GM21390 (cell line): ENCODE measurements around the gene PACSIN2.

ENCODE experiments used
- ATAC-seq: cut with Tn5 transposase; IDR thresholded peaks from one replicate; pipeline ENCODE4 v1.9.1; 2021; ENCODE audit not compliant: unreplicated experiment

Gene PACSIN2

DNA sequence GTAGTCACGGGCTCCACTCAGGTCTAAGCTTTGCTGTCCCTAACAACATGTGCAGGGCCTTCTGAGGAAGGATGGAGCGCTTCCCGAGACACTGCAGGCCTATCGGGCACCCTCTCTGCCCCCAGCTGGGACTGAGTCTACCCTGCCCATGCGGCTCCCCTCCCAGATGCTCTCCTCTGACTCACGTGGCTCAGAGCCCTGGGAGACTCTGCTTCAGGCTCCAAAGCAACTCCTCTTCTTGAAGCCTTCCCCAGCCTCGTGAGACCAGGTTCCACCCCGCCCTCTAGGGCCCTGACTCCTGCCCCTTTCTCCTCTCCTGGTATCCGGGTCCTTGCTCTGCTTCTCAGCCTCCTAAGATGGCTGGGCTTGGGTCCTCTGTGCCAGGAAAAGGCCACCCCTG lies 129.5 kb downstream of the PACSIN2 start:
- no peak for ATAC-seq

DNA sequence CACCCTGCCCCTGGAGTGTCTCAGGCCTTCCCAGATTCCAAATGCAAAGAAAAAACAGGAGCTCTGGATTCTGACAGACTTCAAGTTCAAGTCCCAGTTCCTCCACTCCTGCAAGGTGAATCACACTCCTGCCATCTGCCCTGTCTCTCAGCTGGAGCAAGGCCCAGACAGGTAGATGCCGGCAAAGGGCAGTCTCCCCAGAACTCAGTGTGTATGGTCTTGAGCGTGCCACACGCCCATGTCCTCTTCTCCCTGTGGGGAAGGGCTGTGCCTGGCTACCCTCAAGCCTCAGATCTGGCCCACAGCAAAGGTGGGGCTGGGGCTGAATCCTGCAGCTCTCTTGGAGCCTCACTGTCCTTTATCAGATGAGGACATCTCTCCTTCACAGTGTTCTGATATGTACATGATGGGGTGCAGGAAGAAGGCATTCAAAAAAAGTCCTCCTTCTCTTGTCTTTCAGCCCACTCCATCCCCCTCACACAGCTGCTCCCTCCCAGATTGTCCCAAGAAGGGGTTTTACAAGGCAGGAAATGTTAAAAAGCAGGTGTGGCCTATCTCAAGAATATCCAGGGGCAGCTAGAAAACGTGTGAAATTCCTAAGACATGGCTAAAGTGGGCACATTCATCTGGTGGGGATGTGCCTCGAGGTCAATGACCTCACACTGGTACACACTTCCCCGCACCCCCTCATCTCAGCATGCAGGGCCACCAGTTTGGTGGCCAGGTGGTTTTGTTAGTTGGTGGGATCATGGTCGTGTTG lies 130.2 kb downstream of the PACSIN2 start:
- no peak for ATAC-seq

GRCh38 chr22:42883970-42884369 lies 131.0 kb downstream of the PACSIN2 start:
- no peak for ATAC-seq

DNA sequence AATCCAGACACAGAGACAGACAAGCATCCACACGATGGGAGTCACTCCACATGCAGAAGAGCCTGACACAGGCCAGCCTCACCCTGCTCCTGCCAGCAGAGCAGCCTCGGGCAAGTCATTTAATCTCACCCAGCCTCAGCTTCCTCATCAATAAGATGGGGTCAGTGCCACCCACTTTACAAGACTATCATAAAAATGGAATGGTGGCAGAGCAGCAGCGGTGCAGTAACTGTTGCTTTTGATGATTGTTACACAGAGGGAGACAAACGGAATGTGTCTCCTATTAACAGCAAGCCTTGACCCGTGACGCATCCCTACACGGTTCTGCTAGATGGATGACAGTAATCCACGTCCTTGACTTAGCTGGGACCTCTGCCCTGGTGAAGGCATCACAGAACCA lies 131.8 kb downstream of the PACSIN2 start:
- no peak for ATAC-seq

DNA sequence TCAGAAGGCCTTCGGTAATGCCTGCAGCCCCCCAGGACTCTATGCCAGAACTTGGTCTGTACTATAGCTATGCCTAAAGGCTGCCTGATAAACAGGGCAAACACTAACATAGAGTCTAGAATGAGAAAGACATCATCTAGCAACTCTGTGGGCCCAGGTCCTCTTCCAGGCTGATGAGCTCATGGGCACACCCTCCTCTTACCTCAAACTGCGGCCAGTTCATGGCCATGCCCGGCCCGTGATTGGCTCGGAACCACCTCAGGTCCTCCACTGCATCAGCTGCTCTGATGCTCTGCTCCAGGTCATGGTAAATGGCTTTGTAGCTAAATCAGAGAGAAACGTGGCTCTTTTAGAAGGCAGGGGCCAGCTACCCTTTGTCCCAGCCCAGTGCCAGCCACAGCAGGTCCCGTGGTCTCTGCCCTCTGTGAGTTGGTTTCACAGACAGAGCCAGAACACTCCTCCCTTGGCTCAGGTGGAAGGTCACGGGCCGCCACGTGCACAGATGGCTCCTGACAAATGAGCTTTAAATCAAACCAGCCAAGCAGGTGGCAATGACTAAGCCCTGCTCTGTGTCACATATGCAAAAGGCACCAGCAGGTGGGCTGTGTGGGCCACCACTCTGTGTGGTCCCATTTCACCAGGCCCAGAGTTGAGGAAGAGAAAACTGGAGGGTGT lies 132.8 kb downstream of the PACSIN2 start:
- ATAC-seq: no peak

GRCh38 chr22:42881298-42881697 lies 133.7 kb downstream of the PACSIN2 start:
- no peak for ATAC-seq

- ATAC-seq: no peak
Measured at GRCh38 chr22:42880815-42881214, 134.1 kb downstream of the PACSIN2 start.

DNA sequence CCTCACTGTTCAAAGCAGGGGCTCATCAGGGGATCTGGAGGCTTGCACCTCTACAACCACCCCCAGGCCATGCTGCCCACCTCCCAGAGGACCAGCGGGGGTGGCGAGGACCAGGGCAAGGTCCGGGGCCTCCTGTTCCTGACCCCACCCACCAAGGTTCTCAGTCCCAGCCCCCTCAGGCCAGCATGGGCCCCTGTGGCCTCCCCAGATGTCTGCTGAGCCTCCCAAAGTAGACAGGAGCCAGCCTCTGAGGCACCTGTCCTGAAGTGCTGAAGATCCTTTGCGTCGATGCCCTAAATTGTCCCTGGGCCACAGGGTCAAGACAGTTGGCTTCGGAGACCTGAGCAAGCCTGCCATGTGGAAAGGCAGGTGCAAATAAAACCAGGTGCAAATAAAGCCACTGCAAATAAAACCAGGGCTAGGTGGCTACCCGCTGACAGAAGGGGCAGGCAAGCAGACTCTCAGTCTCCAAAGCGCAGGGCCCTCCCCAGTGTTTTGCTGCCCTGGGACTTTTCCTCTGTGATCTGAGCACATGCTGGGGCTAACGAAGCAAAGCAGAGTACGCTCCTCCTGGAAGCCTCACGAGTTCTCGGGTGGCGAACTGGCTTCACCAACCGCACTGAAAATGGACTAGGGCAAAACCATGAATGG lies 135.5 kb downstream of the PACSIN2 start:
- no peak for ATAC-seq

DNA sequence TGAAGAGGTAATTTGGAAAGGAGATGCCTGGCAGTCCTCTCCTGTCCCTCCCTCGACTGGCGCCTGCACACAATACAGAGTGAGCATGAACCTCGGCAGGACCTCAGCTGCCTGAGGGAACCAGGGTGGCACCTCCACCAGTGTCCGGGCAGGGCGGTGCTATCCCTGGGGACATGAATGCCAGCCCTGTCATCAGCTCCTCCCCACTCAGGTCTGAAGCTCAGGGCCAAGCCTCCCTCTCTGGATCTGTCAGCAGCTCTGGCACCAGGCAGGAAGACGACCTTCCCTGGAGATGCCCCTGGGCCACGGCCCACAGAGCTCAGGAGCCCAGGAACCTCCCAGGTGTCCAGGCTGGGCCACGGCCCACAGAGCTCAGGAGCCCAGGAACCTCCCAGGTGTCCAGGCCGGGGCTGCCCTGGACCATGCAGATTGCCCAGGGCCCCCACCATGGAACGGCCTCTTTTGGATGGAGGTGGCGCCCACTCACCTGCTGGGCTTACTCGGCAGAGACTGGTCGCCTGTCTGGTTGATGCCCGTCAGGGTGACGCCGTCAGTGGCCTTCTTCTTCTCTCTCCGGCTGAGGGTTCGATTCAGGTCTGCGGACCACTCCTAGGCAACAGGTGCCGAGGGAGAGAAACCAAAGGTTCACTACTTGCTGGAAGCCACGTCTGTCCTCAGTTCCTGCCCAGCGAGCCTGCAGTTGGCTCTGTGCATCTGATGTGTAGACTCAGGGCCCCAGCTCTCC lies 136.2 kb downstream of the PACSIN2 start:
- ATAC-seq: no peak

GRCh38 chr22:42877597-42878340 lies 137.2 kb downstream of the PACSIN2 start:
- ATAC-seq: no peak

- ATAC-seq: no peak
Measured at GRCh38 chr22:42877158-42877557, 137.8 kb downstream of the PACSIN2 start.

DNA sequence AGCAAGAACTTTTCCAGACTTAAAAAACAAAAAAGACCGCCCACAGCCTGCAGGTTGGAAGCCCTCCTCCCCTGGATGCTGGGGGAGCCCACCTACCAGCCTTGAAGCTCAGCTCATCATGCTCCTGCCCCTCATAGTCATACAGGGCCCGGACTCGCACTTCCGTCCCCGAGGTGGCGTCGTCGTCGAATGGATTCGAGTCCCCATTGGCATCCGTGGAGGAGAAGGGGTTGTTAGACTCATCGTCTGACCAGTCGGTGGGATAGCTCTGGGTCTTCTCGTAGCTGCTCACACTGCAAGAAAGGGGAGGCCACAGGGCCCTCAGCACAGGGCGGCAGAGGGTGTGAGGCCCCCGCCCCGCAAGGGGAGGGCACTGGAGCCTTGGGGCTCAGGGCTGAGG lies 138.9 kb downstream of the PACSIN2 start:
- no peak for ATAC-seq

DNA sequence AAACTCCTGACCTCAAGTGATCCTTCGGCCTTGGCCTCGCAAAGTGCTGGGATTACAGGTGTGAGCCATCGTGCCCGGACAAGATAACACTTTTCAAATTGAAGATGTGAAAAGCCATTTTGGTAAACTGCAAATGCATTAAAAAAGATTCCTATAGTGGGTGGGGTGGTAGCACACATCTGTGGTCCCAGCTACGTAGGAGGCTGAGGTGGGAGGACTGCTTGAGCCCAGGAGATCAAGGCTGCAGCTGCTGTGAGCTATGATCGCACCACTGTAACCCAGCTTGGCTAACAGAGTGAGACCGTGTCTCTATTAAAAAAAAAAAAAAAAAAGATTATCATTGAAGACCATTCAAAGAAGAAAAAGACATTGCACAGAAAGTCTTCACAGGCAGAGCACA lies 140.9 kb downstream of the PACSIN2 start:
- no peak for ATAC-seq

- ATAC-seq: no peak
Measured at GRCh38 chr22:42873356-42873755, 141.6 kb downstream of the PACSIN2 start.

GRCh38 chr22:42872821-42873220 lies 142.1 kb downstream of the PACSIN2 start:
- ATAC-seq: no peak

GRCh38 chr22:42871146-42872050 lies 143.6 kb downstream of the PACSIN2 start:
- no peak for ATAC-seq

GRCh38 chr22:42869888-42870480 lies 145.0 kb downstream of the PACSIN2 start:
- ATAC-seq: no peak

DNA sequence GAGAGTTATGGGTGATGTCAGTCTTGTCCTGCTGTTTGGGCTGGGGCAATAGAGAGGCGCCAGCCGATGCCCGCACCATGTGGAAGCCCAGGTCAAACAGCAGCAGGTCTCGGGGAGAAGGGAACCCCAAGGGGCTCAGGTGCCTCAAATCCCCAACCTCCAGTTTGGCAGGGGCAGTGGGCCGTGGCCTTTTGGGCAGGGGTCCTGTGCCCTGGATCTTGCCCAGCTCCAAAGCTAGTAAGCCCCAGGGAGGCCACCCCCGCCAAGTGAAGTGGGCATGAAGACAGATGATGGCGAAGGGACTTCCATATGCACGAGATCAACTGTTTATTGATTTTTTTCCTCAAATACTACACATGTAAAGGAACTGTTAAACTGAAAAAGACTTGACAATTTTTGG lies 145.5 kb downstream of the PACSIN2 start:
- ATAC-seq: no peak

GRCh38 chr22:42868751-42869251 lies 146.1 kb downstream of the PACSIN2 start:
- ATAC-seq: no peak
